ENCODE data around the gene RGMB.

RGMB gene

DNA sequence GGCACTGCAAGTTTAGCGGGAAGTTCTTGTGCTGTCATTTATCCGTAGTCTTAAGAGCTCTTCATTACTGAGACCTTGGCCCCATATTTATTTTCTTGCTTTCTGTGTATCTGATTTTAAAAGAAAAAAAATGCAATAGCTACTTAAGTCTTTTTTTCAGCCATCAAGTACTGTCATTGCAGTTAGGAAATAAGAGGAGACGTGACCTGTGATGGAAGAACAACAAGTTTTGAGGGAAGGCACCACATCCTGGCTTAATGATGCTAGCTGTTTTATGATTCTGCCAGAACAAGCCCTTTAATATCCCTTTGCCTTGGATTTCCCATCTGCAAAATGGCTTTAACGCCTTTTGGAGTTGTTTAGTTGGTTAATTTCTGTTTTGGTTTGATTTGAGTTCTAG lies 3.8 kb downstream of the RGMB start:
- H3K4me3 ChIP-seq (ENCODE audit: low read depth, low read length): no peak overlapping the region
- peaks cover 7% of the 10 kb centered on the region for H3K4me1 ChIP-seq (ENCODE audit: control insufficient read depth, insufficient read depth, low read length)

DNA sequence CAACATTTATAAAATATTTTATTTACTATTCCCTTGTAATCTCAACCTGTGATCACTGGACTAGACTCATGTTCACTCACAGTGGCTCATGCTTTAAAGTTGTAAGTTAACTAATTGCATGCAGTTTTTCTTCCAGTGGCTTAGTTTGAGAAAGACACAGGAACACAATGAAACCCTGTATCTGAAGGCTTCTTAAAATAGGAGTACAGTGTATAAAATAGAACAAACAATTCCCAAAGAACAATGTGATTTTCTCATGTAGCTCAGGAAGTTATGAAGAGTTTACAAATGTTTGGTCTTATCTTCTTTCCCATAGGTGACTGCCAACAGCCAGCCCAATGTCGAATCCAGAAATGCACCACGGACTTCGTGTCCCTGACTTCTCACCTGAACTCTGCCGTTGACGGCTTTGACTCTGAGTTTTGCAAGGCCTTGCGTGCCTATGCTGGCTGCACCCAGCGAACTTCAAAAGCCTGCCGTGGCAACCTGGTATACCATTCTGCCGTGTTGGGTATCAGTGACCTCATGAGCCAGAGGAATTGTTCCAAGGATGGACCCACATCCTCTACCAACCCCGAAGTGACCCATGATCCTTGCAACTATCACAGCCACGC lies 5.9 kb downstream of the RGMB start:
- peaks cover 6% of the 10 kb centered on the region for H3K36me3 ChIP-seq (ENCODE audit: control insufficient read depth, insufficient read depth, low read length)
- no peaks in the 10 kb centered on the region for H3K9me3 ChIP-seq (ENCODE audit: control insufficient read depth, insufficient read depth, low read length)
- H3K9ac ChIP-seq (ENCODE audit: low read depth, low read length): no peak overlapping the region
- no peaks in the 10 kb centered on the region for H3K27me3 ChIP-seq (ENCODE audit: control insufficient read depth, insufficient read depth, low read length)
- no peak overlapping the region for H3K4me3 ChIP-seq (ENCODE audit: low read depth, low read length)
- peaks cover 7% of the 10 kb centered on the region for H3K4me1 ChIP-seq (ENCODE audit: control insufficient read depth, insufficient read depth, low read length)

More for the DNA sequence above, 3.8 kb downstream of the RGMB start:
- H3K9me3 ChIP-seq (ENCODE audit: control insufficient read depth, insufficient read depth, low read length): no peaks in the 10 kb centered on the region
- peaks cover 6% of the 10 kb centered on the region for H3K36me3 ChIP-seq (ENCODE audit: control insufficient read depth, insufficient read depth, low read length)
- peaks cover 2% of the 10 kb centered on the region for H3K27me3 ChIP-seq (ENCODE audit: control insufficient read depth, insufficient read depth, low read length)
- H3K9ac ChIP-seq (ENCODE audit: low read depth, low read length): no peak overlapping the region

DNA sequence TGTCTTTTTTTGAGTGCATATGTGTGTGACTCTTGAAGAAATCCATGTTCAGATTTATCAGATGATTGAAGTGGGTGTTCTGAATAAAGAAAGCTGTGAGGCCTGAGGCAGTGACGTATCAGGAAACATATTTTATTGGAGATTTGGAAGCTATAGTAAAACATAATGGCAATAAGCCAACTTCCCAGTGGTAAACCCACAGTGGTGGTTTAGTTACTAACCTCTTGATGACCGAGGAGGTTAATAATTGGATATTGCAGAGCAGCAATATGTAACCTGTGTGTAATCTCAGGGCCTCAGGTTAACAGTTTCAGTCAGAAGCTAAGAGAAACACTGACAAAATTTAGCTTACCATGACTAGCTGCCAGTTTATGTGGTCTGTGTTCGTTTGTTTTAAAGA lies 6.9 kb downstream of the RGMB start:
- Histone ChIP-seq H3K9me3 (ENCODE audit: control insufficient read depth, insufficient read depth, low read length) (no peaks in the 10 kb centered on the region), H3K4me1 (ENCODE audit: control insufficient read depth, insufficient read depth, low read length) (peaks cover 8% of the 10 kb centered on the region), H3K36me3 (ENCODE audit: control insufficient read depth, insufficient read depth, low read length) (peaks cover 6% of the 10 kb centered on the region), H3K4me3 (ENCODE audit: low read depth, low read length) (no peak overlapping the region), H3K27me3 (ENCODE audit: control insufficient read depth, insufficient read depth, low read length) (no peaks in the 10 kb centered on the region), H3K9ac (ENCODE audit: low read depth, low read length) (no peak overlapping the region)

DNA sequence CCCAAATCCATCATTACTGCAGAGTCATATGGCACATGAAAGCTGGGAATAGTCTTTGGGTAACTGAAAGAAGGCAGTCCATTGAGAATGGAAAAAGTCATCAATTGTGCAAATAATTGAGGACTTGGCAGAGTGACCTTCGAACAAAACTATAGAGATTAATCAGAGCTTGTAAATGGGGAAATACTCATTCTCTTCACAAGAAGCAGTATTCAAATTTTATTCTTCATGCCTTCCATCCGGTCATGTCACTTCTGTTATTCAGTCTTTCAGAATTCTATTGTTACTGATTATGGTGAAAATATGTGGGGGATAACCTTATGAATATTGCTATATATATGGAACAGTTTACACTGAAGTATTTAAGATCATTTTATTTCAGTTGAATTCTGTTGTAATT lies 8.1 kb downstream of the RGMB start:
- H3K4me3 ChIP-seq (ENCODE audit: low read depth, low read length): no peak overlapping the region
- peaks cover 5% of the 10 kb centered on the region for H3K4me1 ChIP-seq (ENCODE audit: control insufficient read depth, insufficient read depth, low read length)
- H3K27me3 ChIP-seq (ENCODE audit: control insufficient read depth, insufficient read depth, low read length): no peaks in the 10 kb centered on the region
- no peak overlapping the region for H3K9ac ChIP-seq (ENCODE audit: low read depth, low read length)
- H3K9me3 ChIP-seq (ENCODE audit: control insufficient read depth, insufficient read depth, low read length): no peaks in the 10 kb centered on the region
- peaks cover 6% of the 10 kb centered on the region for H3K36me3 ChIP-seq (ENCODE audit: control insufficient read depth, insufficient read depth, low read length)

DNA sequence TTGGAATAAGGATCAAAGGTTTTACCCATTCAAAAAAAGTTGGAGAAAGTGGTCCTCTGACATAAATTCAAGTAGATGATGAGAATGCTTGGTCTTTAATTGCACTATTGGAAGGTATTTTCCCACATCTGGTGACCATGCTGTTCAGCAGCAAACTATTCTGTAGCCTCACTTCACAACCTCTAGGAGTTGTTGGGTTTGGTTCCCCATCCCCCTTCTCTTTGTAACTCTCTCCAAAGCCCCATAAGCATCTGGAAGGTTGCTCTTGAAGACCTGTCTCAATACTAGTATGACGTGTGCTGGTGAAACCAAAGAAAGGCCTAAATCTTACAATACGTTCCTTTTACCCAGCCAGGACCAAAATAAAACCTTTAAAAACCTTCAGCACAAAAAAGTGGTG lies 8.5 kb downstream of the RGMB start:
- H3K27me3 ChIP-seq (ENCODE audit: control insufficient read depth, insufficient read depth, low read length): no peaks in the 10 kb centered on the region
- H3K9me3 ChIP-seq (ENCODE audit: control insufficient read depth, insufficient read depth, low read length): no peaks in the 10 kb centered on the region
- H3K4me3 ChIP-seq (ENCODE audit: low read depth, low read length): no peak overlapping the region
- peaks cover 5% of the 10 kb centered on the region for H3K4me1 ChIP-seq (ENCODE audit: control insufficient read depth, insufficient read depth, low read length)
- H3K36me3 ChIP-seq (ENCODE audit: control insufficient read depth, insufficient read depth, low read length): peaks cover 6% of the 10 kb centered on the region
- H3K9ac ChIP-seq (ENCODE audit: low read depth, low read length): no peak overlapping the region

DNA sequence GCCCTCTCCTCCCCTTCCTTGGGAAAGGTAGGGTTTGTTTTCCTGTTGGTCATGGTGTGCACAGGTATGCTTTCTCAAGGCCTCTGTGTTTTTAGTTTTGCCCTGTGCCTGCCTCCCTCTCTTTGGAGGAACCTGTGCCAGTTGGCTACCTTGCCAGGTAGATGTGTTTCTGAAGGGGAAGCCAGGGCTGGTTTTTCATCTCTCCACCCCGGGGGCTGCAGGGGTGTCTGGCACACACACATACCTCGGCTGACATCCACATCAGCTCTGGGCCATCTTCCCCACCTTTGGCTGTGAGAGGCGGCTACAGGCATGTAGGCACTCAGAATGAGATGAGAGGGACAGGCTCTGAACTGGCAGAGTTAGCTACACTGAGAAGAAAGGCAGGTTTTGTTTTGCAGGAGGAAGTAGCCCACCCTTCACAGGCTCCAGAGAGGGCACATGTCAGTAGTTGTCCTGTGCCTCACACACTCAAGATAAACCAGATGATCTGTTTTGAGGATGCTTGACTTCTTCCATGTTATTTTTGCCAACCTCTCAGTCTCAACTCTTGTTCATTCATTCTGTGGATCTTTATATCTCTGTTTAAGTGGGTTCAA lies 9.7 kb downstream of the RGMB start:
- H3K36me3 ChIP-seq (ENCODE audit: control insufficient read depth, insufficient read depth, low read length): peaks cover 6% of the 10 kb centered on the region
- no peak overlapping the region for H3K9ac ChIP-seq (ENCODE audit: low read depth, low read length)
- no peaks in the 10 kb centered on the region for H3K9me3 ChIP-seq (ENCODE audit: control insufficient read depth, insufficient read depth, low read length)
- peaks cover 5% of the 10 kb centered on the region for H3K4me1 ChIP-seq (ENCODE audit: control insufficient read depth, insufficient read depth, low read length)
- no peak overlapping the region for H3K4me3 ChIP-seq (ENCODE audit: low read depth, low read length)
- no peaks in the 10 kb centered on the region for H3K27me3 ChIP-seq (ENCODE audit: control insufficient read depth, insufficient read depth, low read length)

DNA sequence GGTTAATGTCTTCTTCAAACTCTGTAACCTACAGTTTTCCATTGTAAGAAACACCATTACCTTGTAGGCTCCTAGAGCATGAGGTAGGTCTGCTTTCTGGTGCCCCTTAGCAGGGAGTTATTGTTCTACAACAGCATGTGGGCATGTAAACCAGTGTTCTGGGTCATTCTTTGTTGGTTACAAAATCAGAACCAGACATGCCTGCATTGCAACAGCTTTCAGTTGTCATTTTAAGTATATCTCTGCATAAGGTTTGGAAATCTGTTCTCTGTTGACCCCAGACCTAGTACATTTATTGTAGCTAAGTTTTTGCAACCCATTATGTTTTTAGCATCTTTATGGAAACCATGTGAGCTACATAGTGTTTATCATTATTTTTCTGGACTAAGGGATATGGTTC lies 10.9 kb downstream of the RGMB start:
- H3K9me3 ChIP-seq (ENCODE audit: control insufficient read depth, insufficient read depth, low read length): no peaks in the 10 kb centered on the region
- no peak overlapping the region for H3K9ac ChIP-seq (ENCODE audit: low read depth, low read length)
- no peaks in the 10 kb centered on the region for H3K27me3 ChIP-seq (ENCODE audit: control insufficient read depth, insufficient read depth, low read length)
- H3K4me3 ChIP-seq (ENCODE audit: low read depth, low read length): no peak overlapping the region
- peaks cover 5% of the 10 kb centered on the region for H3K36me3 ChIP-seq (ENCODE audit: control insufficient read depth, insufficient read depth, low read length)
- H3K4me1 ChIP-seq (ENCODE audit: control insufficient read depth, insufficient read depth, low read length): peaks cover 11% of the 10 kb centered on the region

DNA sequence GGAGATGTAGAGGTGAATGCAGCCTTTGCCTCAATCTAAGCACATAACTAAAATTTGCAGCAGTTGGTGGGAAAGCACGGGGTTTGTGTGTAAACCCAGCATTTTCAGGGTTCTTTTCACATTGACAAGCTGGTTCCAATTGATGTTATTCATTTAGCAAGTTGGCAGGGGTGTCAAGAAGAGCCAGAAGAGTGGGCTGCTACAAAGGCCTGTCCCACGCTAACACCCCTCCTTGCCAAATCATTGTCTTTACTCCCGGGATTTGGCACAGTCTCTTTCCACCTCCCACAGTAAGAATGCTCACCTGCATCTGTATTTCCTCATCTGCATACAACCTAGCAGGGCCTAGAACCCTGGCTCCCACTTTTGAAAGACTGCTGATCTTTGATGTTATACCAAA lies 11.8 kb downstream of the RGMB start:
- no peak overlapping the region for H3K9ac ChIP-seq (ENCODE audit: low read depth, low read length)
- no peaks in the 10 kb centered on the region for H3K36me3 ChIP-seq (ENCODE audit: control insufficient read depth, insufficient read depth, low read length)
- H3K4me1 ChIP-seq (ENCODE audit: control insufficient read depth, insufficient read depth, low read length): peaks cover 13% of the 10 kb centered on the region

DNA sequence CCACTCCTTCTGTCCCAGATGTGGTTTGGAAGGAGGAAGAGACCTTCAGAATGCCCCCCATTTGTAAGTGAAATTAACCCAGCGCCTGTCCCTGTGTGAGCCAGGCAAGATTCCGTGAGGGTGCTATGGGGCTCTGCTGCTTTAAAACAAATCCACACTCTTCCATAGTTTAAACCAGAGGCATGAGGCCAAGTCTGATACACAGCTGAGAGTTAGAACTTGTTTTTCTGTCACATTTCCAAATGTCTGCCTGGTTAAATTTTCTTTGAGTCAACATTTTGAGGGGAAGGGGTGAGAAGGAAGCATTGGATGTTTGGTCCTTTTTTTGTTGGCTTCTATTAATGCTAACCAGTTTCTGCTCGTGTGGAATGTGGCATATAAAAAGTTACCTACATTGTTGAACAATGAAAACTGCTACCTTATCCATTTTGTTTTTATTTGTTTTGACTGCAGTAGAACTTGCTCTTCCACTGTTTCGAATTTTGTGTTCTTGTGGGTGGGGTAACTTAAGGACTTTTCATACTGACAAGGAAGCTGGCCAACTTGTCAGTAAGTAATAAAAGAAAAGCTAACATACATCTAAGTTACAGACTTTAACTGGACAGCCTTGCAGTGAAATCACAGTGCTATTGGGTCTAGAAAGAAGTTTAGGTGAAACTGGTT lies 12.9 kb downstream of the RGMB start:
- Histone ChIP-seq H3K9ac (ENCODE audit: low read depth, low read length) (no peak overlapping the region), H3K27me3 (ENCODE audit: control insufficient read depth, insufficient read depth, low read length) (no peaks in the 10 kb centered on the region), H3K4me1 (ENCODE audit: control insufficient read depth, insufficient read depth, low read length) (peaks cover 17% of the 10 kb centered on the region), H3K9me3 (ENCODE audit: control insufficient read depth, insufficient read depth, low read length) (no peaks in the 10 kb centered on the region), H3K4me3 (ENCODE audit: low read depth, low read length) (no peak overlapping the region), H3K36me3 (ENCODE audit: control insufficient read depth, insufficient read depth, low read length) (no peaks in the 10 kb centered on the region)

More for the DNA sequence above, 11.8 kb downstream of the RGMB start:
- no peaks in the 10 kb centered on the region for H3K9me3 ChIP-seq (ENCODE audit: control insufficient read depth, insufficient read depth, low read length)
- no peak overlapping the region for H3K4me3 ChIP-seq (ENCODE audit: low read depth, low read length)
- H3K27me3 ChIP-seq (ENCODE audit: control insufficient read depth, insufficient read depth, low read length): no peaks in the 10 kb centered on the region

DNA sequence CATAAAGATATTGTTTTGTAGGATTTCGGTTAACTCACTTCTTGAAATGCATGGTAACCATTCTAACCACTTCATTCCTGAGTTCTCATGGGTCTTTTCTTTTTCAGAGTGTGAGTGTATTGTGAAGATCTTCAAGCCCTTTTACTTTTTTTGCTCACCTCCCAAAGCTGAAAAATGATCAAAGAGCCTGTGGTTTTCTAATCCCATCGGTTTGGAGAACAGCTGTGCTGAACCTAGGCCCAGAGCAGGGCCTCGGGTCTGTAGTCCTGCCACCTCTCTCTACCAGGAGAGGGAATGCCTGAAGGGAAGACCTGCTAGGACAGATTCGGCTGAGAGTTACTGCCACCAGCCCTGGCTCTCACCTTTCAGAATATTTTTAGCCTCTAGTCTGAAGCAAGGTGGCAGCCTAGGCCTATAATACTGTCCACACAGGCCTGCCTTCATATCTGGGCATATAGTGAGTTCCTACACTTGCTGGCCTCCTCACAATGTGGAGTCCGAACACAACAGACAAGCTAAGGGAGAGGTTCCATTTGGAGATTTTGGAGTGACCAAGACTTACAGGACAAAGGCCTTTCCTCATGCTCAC lies 13.8 kb downstream of the RGMB start:
- Histone ChIP-seq H3K36me3 (ENCODE audit: control insufficient read depth, insufficient read depth, low read length) (no peaks in the 10 kb centered on the region), H3K4me1 (ENCODE audit: control insufficient read depth, insufficient read depth, low read length) (peaks cover 17% of the 10 kb centered on the region), H3K27me3 (ENCODE audit: control insufficient read depth, insufficient read depth, low read length) (no peaks in the 10 kb centered on the region), H3K4me3 (ENCODE audit: low read depth, low read length) (no peak overlapping the region), H3K9ac (ENCODE audit: low read depth, low read length) (no peak overlapping the region), H3K9me3 (ENCODE audit: control insufficient read depth, insufficient read depth, low read length) (no peaks in the 10 kb centered on the region)

DNA sequence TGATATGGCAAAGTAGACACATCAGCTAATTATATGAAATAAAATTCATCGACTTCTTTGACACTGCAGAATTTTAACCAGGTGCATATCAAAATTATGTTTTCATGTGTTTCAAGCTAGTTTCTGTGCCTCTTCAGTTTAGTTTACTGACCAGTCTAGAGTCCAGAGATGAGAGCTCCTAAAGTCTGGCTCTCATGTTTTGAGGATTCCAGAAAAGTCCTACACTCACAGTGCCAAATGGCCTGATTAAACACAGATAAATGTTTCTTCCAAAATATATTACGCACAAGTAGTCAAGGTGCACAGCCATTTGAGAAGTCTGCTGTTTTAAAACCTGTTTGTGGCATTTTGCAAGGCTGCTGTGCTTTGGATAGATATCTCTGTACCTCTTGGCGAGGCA lies 15.6 kb downstream of the RGMB start:
- H3K4me1 ChIP-seq (ENCODE audit: control insufficient read depth, insufficient read depth, low read length): peaks cover 17% of the 10 kb centered on the region
- no peaks in the 10 kb centered on the region for H3K27me3 ChIP-seq (ENCODE audit: control insufficient read depth, insufficient read depth, low read length)
- no peaks in the 10 kb centered on the region for H3K9me3 ChIP-seq (ENCODE audit: control insufficient read depth, insufficient read depth, low read length)
- peaks cover 6% of the 10 kb centered on the region for H3K36me3 ChIP-seq (ENCODE audit: control insufficient read depth, insufficient read depth, low read length)
- H3K4me3 ChIP-seq (ENCODE audit: low read depth, low read length): no peak overlapping the region
- no peak overlapping the region for H3K9ac ChIP-seq (ENCODE audit: low read depth, low read length)
